Loucy (cell line): ENCODE results near the gene CELF4.

Source experiments
- CTCF ChIP-seq: fragments of 200-600 bp; sonication (generic); conservative IDR thresholded peaks from 2 replicates; pipeline ENCODE4 v1.5.1; 2014; ENCODE audit warnings: mild to moderate bottlenecking, antibody characterized with exemption, low read length
- EZH2phosphoT487 ChIP-seq: fragments of 200-600 bp; IDR thresholded peaks from 2 replicates; pipeline ENCODE4 v1.6.1; 2018; ENCODE audit warnings: antibody characterized with exemption, mild to moderate bottlenecking, moderate library complexity, borderline replicate concordance

- TF ChIP-seq EZH2phosphoT487 (no peak), CTCF (no peak)
These were observed 32.8 kb upstream of the CELF4 start for GRCh38 chr18:37598396-37598795.
